Measurements from ENCODE around the gene SCGN. TPM values are rescaled to one million over a fixed set of nuclear protein-coding genes. Genes with fewer than 3 reads are reported as not detected.

SCGN gene
- total and polyA plus RNA-seq, 2 of the 13 experiments (the other 11 are each of a cell fraction or from before 2014, with no cell fraction given) = 2.9 to 29.0 TPM

- no peak for TF ChIP-seq KLF11 (CRISPR knock-in tag; IDR thresholded peaks at IDR 0.05)
- no peak for TF ChIP-seq ZBED4 (CRISPR knock-in tag; IDR thresholded peaks at IDR 0.05; ENCODE audit: borderline replicate concordance)
- no peak for TF ChIP-seq PCBP2 (optimal IDR thresholded peaks at IDR 0.05; ENCODE audit: low read depth, low read length, poor library complexity, severe bottlenecking)
- no peak for TF ChIP-seq RAD21 (CRISPR knock-in tag; IDR thresholded peaks at IDR 0.05)
- no peak for TF ChIP-seq NFKBIZ (CRISPR knock-in tag; IDR thresholded peaks at IDR 0.05)
- no peak for TF ChIP-seq ZNF12 (CRISPR knock-in tag; IDR thresholded peaks at IDR 0.05)
- TF ChIP-seq FOXP4 (CRISPR knock-in tag; IDR thresholded peaks at IDR 0.05) = peak; percentile 81
- peak; percentile 23; the same call in 1 of the 2 replicates for TF ChIP-seq MIER3 (CRISPR knock-in tag; IDR thresholded peaks at IDR 0.05; ENCODE audit: borderline replicate concordance)
- no peak for TF ChIP-seq PRPF4 (IDR thresholded peaks at IDR 0.05; ENCODE audit: low read depth, low read length, poor library complexity, severe bottlenecking)
- TF ChIP-seq, protein P1, sequence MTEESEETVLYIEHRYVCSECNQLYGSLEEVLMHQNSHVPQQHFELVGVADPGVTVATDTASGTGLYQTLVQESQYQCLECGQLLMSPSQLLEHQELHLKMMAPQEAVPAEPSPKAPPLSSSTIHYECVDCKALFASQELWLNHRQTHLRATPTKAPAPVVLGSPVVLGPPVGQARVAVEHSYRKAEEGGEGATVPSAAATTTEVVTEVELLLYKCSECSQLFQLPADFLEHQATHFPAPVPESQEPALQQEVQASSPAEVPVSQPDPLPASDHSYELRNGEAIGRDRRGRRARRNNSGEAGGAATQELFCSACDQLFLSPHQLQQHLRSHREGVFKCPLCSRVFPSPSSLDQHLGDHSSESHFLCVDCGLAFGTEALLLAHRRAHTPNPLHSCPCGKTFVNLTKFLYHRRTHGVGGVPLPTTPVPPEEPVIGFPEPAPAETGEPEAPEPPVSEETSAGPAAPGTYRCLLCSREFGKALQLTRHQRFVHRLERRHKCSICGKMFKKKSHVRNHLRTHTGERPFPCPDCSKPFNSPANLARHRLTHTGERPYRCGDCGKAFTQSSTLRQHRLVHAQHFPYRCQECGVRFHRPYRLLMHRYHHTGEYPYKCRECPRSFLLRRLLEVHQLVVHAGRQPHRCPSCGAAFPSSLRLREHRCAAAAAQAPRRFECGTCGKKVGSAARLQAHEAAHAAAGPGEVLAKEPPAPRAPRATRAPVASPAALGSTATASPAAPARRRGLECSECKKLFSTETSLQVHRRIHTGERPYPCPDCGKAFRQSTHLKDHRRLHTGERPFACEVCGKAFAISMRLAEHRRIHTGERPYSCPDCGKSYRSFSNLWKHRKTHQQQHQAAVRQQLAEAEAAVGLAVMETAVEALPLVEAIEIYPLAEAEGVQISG (CRISPR knock-in tag; IDR thresholded peaks at IDR 0.05) = 0 out of 2 replicates have a peak, but pooled peaks have one; percentile 32
- TF ChIP-seq, protein P2, sequence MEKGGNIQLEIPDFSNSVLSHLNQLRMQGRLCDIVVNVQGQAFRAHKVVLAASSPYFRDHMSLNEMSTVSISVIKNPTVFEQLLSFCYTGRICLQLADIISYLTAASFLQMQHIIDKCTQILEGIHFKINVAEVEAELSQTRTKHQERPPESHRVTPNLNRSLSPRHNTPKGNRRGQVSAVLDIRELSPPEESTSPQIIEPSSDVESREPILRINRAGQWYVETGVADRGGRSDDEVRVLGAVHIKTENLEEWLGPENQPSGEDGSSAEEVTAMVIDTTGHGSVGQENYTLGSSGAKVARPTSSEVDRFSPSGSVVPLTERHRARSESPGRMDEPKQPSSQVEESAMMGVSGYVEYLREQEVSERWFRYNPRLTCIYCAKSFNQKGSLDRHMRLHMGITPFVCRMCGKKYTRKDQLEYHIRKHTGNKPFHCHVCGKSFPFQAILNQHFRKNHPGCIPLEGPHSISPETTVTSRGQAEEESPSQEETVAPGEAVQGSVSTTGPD (CRISPR knock-in tag; IDR thresholded peaks at IDR 0.05) = no peak
- no peak for TF ChIP-seq ZNF207 (IDR thresholded peaks at IDR 0.05; ENCODE audit: borderline replicate concordance)
- no peak for TF ChIP-seq SATB2 (CRISPR knock-in tag; IDR thresholded peaks at IDR 0.05)
- TF ChIP-seq ZNF883 (CRISPR knock-in tag; IDR thresholded peaks at IDR 0.05; ENCODE audit: not compliant biosample characterization) = no peak
- TF ChIP-seq PPARG (CRISPR knock-in tag; conservative IDR thresholded peaks at IDR 0.05) = 0 out of 2 replicates have a peak, but pooled peaks have one; percentile 45
- no peak for TF ChIP-seq ZNF556 (CRISPR knock-in tag; IDR thresholded peaks at IDR 0.05; ENCODE audit: borderline replicate concordance)
- TF ChIP-seq, protein P3, sequence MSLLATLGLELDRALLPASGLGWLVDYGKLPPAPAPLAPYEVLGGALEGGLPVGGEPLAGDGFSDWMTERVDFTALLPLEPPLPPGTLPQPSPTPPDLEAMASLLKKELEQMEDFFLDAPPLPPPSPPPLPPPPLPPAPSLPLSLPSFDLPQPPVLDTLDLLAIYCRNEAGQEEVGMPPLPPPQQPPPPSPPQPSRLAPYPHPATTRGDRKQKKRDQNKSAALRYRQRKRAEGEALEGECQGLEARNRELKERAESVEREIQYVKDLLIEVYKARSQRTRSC (CRISPR knock-in tag; IDR thresholded peaks at IDR 0.05; ENCODE audit: low read depth) = no peak
- TF ChIP-seq, protein P4, sequence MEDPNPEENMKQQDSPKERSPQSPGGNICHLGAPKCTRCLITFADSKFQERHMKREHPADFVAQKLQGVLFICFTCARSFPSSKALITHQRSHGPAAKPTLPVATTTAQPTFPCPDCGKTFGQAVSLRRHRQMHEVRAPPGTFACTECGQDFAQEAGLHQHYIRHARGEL (CRISPR knock-in tag; IDR thresholded peaks at IDR 0.05) = no peak
- TF ChIP-seq NR2F2 (IDR thresholded peaks at IDR 0.05; ENCODE audit: borderline replicate concordance, low read depth) = no peak
These were observed 11.6 kb upstream of the SCGN start (continued) for GRCh38 chr6:25640446-25640845.
